ENCODE measurements around the gene SCAMP1.
"Not testable (repeated sequence)": the region's sequence is repeated elsewhere in the genome, so short reads cannot be mapped to it uniquely, and the experiment has no call there.

SCAMP1 gene

GRCh38 chr5:78430866-78431265 lies 70.4 kb downstream of the SCAMP1 start:
- DNase-seq: no peak

DNA sequence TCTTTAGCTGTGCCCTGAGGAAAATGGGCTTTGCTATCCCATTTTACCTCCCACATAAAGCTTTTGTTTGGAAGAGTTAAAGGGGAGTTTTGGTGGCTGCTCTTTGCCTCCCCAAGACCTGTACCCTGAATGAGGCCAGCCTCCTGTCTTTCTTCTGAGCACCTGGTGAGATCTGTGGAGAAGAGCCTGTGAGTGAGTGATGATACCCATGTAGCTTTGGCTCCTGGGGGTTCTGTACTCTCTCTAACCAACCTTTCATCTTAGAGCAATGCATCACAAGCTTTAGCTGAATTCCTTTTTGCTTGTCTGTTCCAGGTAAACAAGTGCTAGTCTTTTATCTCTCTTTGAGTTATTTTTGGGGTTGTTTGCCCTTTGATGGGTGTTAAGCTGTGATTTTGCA lies 73.6 kb downstream of the SCAMP1 start:
- no peak for DNase-seq

- no peak for DNase-seq
Measured at GRCh38 chr5:78447775-78448424, 87.5 kb downstream of the SCAMP1 start.

- DNase-seq: no peak
Measured at GRCh38 chr5:78449103-78449502, 88.7 kb downstream of the SCAMP1 start.

DNA sequence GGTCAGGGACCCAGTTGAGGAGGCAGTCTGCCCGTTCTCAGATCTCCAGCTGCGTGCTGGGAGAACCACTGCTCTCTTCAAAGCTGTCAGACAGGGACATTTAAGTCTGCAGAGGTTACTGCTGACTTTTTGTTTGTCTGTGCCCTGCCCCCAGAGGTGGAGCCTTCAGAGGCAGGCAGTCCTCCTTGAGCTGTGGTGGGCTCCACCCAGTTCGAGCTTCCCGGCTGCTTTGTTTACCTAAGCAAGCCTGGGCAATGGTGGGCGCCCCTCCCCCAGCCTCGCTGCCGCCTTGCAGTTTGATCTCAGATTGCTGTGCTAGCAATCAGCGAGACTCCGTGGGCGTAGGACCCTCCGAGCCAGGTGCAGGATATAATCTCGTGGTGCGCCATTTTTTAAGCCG lies 97.1 kb downstream of the SCAMP1 start:
- DNase-seq: not testable (repeated sequence)

DNA sequence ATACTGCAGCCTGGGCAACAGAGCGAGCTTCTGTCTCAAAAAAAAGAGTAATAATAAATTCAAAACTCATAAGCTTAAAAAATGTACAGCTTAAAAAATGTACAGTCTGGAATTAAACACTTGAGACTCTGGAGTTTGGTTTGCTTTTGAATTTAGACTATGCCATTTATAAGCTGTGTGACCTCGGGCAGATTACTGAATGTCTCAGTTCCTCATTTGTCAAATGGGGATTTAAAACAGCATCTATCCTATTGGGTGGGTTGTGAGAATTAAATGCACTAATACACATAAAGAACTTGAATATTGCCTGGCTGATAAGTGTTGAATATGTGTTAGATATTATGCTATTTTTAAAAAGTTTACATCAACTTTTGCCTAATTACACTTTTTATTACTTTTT lies 98.4 kb downstream of the SCAMP1 start:
- DNase-seq: no peak

DNA sequence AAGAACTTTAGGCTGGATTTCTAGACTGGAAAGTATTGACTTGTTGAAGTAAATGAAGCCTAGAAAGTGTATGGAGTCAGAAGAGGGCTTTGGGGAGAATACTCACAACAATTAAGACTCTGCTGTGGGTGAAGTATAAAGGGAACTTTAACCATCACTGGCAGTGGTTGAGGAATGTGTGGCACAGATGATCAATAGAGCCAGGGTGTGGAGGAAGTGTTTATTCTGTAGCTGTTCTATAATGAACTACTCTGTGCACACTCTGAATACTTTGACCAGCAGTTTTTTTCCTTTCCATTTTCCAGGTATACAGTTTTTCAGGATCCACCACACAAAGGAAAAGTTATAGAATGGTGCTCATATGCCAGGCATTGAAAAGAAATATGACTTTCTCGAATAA lies 106.7 kb downstream of the SCAMP1 start:
- DNase-seq: no peak

GRCh38 chr5:78467752-78468357 lies 107.4 kb downstream of the SCAMP1 start:
- DNase-seq: peak; percentile 6

DNA sequence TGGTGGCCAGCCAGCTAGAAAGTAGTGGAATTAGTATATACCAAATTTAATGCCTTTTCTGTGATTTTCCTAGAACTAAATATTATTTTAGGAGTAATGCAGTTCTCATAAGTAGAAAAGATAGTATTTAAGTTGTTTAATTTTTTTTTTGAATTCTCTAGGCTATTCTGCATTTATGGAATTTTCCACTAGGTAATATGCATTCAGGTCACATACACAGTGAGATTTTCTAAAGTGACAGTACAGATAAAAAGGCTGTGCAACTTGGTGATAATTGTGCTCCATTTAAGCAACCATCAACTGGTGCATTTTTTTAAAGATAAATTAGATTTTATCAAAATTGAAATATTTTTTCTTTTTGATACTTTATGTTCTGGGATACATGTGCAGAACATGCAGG lies 111.5 kb downstream of the SCAMP1 start:
- no peak for DNase-seq

GRCh38 chr5:78472469-78473106 lies 112.2 kb downstream of the SCAMP1 start:
- no peak for DNase-seq

- no peak for DNase-seq
Measured at GRCh38 chr5:78473751-78474150, 113.3 kb downstream of the SCAMP1 start.

DNA sequence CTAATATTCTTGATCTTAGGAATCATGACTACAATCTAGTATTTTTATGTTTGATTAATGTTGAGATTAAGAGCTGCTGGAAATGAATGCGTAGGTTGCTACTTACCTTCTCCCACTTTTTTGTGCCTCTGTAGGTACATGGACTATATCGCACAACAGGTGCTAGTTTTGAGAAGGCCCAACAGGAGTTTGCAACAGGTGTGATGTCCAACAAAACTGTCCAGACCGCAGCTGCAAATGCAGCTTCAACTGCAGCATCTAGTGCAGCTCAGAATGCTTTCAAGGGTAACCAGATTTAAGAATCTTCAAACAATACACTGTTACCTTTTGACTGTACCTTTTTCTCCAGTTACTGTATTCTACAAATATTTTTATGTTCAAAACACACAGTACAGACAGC lies 115.0 kb downstream of the SCAMP1 start:
- DNase-seq: no peak

- no peak for DNase-seq
Measured at GRCh38 chr5:78476795-78477194, 116.4 kb downstream of the SCAMP1 start.

DNA sequence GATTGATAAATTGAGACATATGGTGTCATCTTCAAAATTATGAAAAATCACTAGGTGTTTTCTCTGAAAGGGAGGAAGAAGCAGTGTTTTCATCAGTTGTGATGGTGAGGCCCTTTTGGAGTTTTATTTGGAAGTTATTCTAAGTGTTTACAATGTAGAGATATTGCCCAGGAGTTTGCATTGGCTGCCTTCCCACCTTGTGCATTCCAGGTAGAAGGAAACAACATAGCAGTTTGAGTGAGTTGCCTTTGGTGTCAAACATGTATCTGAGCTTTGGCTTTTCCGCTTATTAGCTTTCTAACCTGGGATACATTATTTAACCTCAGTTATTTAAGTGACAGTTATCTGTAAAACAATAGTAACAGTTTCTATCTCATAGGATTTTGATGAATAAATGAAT lies 122.5 kb downstream of the SCAMP1 start:
- no peak for DNase-seq

GRCh38 chr5:78483809-78484521 lies 123.5 kb downstream of the SCAMP1 start:
- no peak for DNase-seq

DNA sequence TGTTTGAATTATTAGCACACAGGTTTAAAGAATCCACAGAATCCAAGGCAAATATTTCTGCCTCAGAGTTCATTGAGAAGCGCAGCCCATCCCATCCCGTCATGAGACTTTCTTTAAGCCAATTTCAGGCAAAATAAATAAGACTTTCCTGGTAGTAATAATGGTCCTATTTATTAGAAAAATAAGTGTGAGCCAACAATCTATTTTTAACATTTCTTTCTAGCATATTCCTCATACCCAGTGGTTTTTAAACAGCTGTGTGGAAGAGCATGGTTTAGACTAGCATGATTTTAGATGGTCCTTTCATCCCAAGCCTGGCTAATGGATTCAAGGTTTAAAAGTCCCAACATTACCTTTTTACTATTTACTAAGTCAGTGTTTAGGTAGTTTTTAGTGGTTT lies 125.8 kb downstream of the SCAMP1 start:
- DNase-seq: no peak

DNA sequence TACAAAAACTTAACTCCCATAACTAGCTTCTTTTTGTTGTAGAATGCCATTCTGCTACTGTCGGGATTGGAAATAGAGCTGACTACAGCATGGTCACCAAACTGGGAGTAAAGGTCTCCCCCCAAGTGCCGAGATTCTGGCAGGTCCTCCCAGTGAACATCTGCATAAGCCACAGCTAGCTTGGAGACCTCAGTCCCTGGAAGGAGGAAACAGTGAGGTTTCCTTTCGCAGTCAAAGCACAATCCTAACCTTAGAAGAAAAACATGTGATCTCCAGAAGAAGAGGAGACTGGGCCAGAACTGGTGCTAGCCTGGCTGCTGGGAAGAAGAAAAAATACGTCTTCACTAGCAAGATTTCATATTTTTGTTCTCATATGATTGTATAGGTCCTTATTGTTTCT lies 127.4 kb downstream of the SCAMP1 start:
- no peak for DNase-seq

GRCh38 chr5:78490709-78491485 lies 130.5 kb downstream of the SCAMP1 start:
- DNase-seq: no peak

GRCh38 chr5:78492224-78492623 lies 131.8 kb downstream of the SCAMP1 start:
- no peak for DNase-seq

GRCh38 chr5:78492650-78493049 lies 132.2 kb downstream of the SCAMP1 start:
- no peak for DNase-seq

DNA sequence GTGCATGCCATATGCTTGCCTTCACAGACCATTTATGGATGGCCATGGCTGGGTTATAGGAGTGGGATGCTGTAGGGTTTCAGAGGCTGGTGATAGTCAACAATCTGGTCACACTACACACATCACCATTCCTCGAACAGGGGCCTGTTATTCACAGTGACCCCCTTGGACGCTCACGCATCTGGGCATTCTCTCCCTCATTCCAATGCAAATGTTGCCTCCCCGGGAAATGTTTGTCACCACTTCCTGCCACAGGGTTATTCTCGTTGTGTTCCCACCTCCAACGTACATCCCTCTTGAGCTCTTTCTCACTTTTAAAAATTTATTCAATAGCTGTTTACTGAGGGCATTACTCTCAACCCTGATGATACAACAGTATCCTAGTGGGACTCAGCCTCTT lies 135.4 kb downstream of the SCAMP1 start:
- no peak for DNase-seq

DNA sequence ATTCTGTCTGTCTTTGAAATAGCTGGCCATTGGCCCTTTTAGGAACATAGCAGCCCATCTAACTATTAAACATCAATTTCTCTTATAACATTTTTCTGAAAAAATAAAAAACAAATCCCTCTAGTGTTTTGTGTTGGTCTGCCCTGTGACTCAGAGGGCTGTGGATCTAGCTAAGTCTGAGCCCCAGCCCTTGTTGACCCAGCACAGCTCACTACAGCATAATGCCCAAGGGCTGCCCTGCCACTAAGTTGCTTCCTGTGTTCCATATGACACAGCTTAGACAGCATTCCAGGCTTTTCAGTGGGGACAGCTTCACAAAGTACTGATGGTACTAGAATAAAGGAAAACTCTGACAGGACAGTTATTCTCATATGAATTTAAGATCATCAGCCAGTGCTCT lies 136.0 kb downstream of the SCAMP1 start:
- no peak for DNase-seq

Data from NCI-H1436 (cell line).